ENCODE measurements around the gene CX3CR1. TPM values are rescaled to one million over a fixed set of nuclear protein-coding genes. Genes with fewer than 3 reads are reported as not detected.
A peak's percentile ranks its signal among the peaks of the same experiment; 100 is the strongest.

CX3CR1 gene
- total RNA-seq, 1 experiment from 2014 or later = not detected

DNA sequence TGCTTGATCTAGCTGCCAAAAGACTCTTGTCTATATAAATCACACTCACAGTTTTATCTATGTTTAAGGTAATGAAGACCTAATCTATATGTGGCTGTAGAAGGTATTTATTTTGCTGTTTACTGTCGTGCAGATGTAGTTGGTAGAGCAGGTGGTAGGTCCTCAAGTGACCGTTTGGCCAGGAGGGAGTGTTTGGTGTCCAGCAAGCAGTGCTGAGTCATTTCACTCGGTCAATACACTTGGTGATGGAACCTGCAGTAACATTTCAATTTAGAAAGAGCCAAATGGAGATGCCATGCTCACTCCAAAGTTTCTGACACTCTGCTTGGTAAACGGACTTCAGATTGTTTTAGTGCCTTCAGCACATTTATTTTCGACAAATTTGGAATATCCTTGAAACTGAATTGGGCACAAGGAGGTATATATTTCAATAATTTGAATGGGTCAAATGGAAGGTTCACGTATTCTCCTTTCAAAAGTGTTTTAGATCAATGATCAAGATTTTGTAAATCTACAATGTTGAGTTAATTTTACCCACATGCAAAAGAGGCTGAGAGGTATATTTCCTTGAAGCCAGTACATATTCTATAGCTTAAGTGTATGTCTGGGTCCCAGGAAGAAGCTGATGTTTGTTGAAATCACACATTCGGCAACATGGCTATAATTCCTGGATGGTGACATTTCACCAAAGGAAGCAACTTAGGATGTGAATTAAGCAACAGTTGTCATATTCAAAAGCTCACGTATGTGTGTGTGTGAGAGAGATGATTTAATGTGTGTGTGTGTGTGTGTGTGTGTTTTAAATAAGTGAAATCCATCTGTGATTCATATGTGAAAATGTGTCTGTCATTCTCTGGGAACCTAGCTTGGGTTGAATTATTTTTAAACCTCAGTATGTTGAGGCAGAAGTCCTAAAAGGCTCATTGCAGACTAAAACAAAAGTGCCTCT, 7.7 kb upstream of the CX3CR1 start:
- H3K9me2 ChIP-seq (replicated peaks; ENCODE audit: low read length) = no peaks in the 10 kb centered on the region
- no peaks in the 10 kb centered on the region for H3K27me3 ChIP-seq (ENCODE audit: low read length)
- no peak overlapping the region for H3K4me2 ChIP-seq (ENCODE audit: low read length)
- H3K79me2 ChIP-seq (ENCODE audit: low read length) = no peaks in the 10 kb centered on the region
- TF ChIP-seq EZH2 (IDR thresholded peaks at IDR 0.05; ENCODE audit: low read length, unreplicated experiment) (no peak), EZH2phosphoT487 (IDR thresholded peaks at IDR 0.05; ENCODE audit: borderline replicate concordance, low read length) (no peak), CTCF (conservative IDR thresholded peaks at IDR 0.05; ENCODE audit: low read depth, low read length) (no peak)
- no peaks in the 10 kb centered on the region for H3K36me3 ChIP-seq (ENCODE audit: low read depth, low read length)
- no peaks in the 10 kb centered on the region for H4K20me1 ChIP-seq (ENCODE audit: low read length)
- no peak overlapping the region for H2AFZ ChIP-seq (ENCODE audit: low read length)
- POLR2A ChIA-PET (ENCODE audit: unreplicated experiment) = no interaction called here
- H3K9ac ChIP-seq (ENCODE audit: low read length) = no peak overlapping the region
- H3K27ac ChIP-seq (ENCODE audit: low read length) = no peak overlapping the region
- CTCF ChIA-PET = interaction anchor here (0.6 to 1.6 kb wide), 12 partner anchors 78 to 288 kb away, joined by 3 to 46 read pairs (median 6); partner anchors contain the start of genes GORASP1, TTC21A and XIRP1
- BruUV-seq (replicated peaks) = no TSS peak
- no peaks in the 10 kb centered on the region for H3K9me3 ChIP-seq (ENCODE audit: low read length)
- intact Hi-C loops (cut with micrococcal nuclease) = loop anchor here (1.0 kb wide), 4 partner anchors 79 to 186 kb away; no protein-coding TSS in a partner anchor
- DNase-seq = peak; percentile 23
- H3K4me3 ChIP-seq (ENCODE audit: low read length) = no peak overlapping the region
- no peak for ATAC-seq
- 0 out of 2 replicates have a peak, but pooled peaks cover 4% of the 10 kb centered on the region for H3K4me1 ChIP-seq (ENCODE audit: insufficient read depth, low read length)
- no peaks in the 10 kb centered on the region for H3F3A ChIP-seq (ENCODE audit: low read length, unreplicated experiment)

- Histone ChIP-seq H3K79me2 (ENCODE audit: low read length) (no peaks in the 10 kb centered on the region), H3K4me3 (ENCODE audit: low read length) (no peak overlapping the region), H3K4me2 (ENCODE audit: low read length) (no peak overlapping the region), H3K27ac (ENCODE audit: low read length) (no peak overlapping the region), H3K4me1 (ENCODE audit: insufficient read depth, low read length) (0 out of 2 replicates have a peak, but pooled peaks cover 4% of the 10 kb centered on the region), H3K9me2 (replicated peaks; ENCODE audit: low read length) (no peaks in the 10 kb centered on the region), H3K9ac (ENCODE audit: low read length) (no peak overlapping the region), H3K9me3 (ENCODE audit: low read length) (no peaks in the 10 kb centered on the region), H3K27me3 (ENCODE audit: low read length) (no peaks in the 10 kb centered on the region), H2AFZ (ENCODE audit: low read length) (no peak overlapping the region), H3F3A (ENCODE audit: low read length, unreplicated experiment) (no peaks in the 10 kb centered on the region), H3K36me3 (ENCODE audit: low read depth, low read length) (no peaks in the 10 kb centered on the region), H4K20me1 (ENCODE audit: low read length) (no peaks in the 10 kb centered on the region)
- TF ChIP-seq EZH2 (IDR thresholded peaks at IDR 0.05; ENCODE audit: low read length, unreplicated experiment) = no peak
- TF ChIP-seq EZH2phosphoT487 (IDR thresholded peaks at IDR 0.05; ENCODE audit: borderline replicate concordance, low read length) = no peak
- TF ChIP-seq CTCF (conservative IDR thresholded peaks at IDR 0.05; ENCODE audit: low read depth, low read length) = no peak
- ChIA-PET POLR2A (ENCODE audit: unreplicated experiment) (no interaction called here), CTCF (no interaction called here)
- intact Hi-C loops (cut with micrococcal nuclease) = no loop called here
- BruUV-seq (replicated peaks) = no TSS peak
- DNase-seq (no peak), ATAC-seq (no peak)
Observed at GRCh38 chr3:39286771-39287170, 6.9 kb upstream of the CX3CR1 start.

- Histone ChIP-seq H3K4me3 (ENCODE audit: low read length) (no peak overlapping the region), H3F3A (ENCODE audit: low read length, unreplicated experiment) (no peaks in the 10 kb centered on the region), H3K9ac (ENCODE audit: low read length) (no peak overlapping the region), H3K27ac (ENCODE audit: low read length) (no peak overlapping the region), H3K4me1 (ENCODE audit: insufficient read depth, low read length) (0 out of 2 replicates have a peak, but pooled peaks cover 3% of the 10 kb centered on the region), H3K36me3 (ENCODE audit: low read depth, low read length) (no peaks in the 10 kb centered on the region), H2AFZ (ENCODE audit: low read length) (no peak overlapping the region), H3K9me3 (ENCODE audit: low read length) (no peaks in the 10 kb centered on the region), H3K9me2 (replicated peaks; ENCODE audit: low read length) (no peaks in the 10 kb centered on the region), H3K79me2 (ENCODE audit: low read length) (no peaks in the 10 kb centered on the region), H3K4me2 (ENCODE audit: low read length) (no peak overlapping the region), H3K27me3 (ENCODE audit: low read length) (no peaks in the 10 kb centered on the region), H4K20me1 (ENCODE audit: low read length) (no peaks in the 10 kb centered on the region)
- no peak for DNase-seq
- ChIA-PET CTCF (no interaction called here), POLR2A (ENCODE audit: unreplicated experiment) (no interaction called here)
- no peak for TF ChIP-seq EZH2phosphoT487 (IDR thresholded peaks at IDR 0.05; ENCODE audit: borderline replicate concordance, low read length)
- no TSS peak for BruUV-seq (replicated peaks)
- no peak for ATAC-seq
- intact Hi-C loops (cut with micrococcal nuclease) = no loop called here
Observed at GRCh38 chr3:39285332-39285731, 5.5 kb upstream of the CX3CR1 start.
